HG02571 (cell line): Measurements from ENCODE around the gene FDXR.

Experiments
- ATAC-seq: cut with Tn5 transposase; IDR thresholded peaks from one replicate; pipeline ENCODE4 v1.9.1; 2021; ENCODE audit warnings: mild to moderate bottlenecking, moderate library complexity; ENCODE audit not compliant: unreplicated experiment

FDXR gene

DNA sequence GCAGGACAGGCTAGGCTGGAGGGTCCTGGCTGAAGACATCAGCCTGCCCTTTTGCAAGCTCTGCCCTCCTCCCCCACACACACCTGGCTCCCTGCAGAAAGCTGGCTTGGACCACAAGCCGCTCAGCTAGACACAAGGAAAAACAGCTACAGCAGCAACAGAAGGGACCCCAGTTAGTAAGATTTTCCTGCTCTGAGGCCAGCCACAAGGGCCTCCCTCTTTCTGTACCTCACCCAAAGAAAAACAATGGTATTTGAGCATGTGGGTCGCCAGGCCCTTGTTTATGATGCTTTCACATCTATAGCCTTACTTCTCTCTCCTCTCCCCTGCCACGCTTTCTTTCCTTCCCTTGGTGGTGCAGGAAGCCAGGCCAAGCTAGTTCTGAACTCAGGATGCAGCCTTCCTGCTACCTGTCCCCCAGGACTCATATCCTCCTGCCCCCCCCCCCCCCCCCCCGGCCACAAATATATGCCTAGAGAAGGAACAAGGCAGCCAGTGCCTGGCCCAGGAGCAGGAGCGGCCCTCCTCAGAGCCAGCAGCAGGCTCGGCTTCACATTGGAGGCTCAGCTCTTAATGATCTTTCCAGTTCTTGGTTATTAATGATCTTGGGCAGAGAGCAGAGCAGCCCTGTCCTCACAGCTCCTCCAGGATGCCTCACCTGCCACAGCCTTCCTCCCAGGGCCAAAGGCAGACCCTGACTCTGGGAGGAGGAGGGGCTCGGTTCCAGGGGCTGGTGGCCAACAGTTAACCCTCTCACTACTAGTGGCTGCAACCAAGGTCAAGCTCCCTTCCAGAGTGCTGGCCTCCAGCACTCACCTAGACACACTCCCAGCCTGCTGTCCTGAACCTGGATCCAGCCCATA, 32.6 kb downstream of the FDXR start:
- no peak for ATAC-seq

DNA sequence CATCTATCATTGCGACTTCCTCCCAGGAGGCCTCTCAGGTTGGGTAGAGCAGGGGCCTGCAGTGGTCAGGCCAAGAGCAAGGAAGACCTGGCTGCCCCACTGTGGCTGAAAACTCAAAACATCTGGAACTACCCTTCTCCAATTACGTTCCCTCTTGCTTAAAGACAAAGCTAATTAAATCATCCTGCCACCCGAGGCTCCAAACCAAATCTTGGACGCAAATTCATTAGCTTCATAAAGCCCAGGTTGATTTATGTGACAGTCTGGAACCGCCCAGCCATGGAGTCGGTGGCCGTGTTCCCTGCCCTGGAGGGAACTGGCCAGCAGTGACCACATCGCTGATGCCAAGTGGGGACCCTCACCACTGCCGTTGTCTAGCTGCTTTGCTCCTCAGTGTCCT, 34.5 kb downstream of the FDXR start:
- no peak for ATAC-seq

- ATAC-seq, result no peak
Measured at GRCh38 chr17:74836691-74837467, 35.9 kb downstream of the FDXR start.

DNA sequence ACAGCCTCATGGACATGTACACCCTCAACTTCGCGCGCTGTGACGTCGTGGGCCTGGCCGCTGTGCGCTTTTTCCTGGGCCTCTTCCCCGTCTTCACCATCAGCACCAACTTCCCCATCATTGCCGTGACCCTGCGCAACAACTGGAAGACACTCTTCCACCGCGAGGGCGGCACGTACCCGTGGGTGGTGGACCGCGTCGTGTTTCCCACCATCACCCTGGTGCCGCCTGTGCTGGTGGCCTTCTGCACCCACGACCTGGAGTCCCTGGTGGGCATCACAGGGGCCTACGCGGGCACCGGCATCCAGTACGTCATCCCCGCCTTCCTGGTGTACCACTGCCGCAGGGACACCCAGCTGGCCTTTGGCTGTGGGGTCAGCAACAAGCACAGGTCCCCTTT, 36.6 kb downstream of the FDXR start:
- no peak for ATAC-seq

GRCh38 chr17:74833501-74834377, 39.1 kb downstream of the FDXR start:
- no peak for ATAC-seq

GRCh38 chr17:74832421-74832820, 40.4 kb downstream of the FDXR start:
- ATAC-seq, result no peak

GRCh38 chr17:74831444-74832146, 41.2 kb downstream of the FDXR start:
- no peak for ATAC-seq

DNA sequence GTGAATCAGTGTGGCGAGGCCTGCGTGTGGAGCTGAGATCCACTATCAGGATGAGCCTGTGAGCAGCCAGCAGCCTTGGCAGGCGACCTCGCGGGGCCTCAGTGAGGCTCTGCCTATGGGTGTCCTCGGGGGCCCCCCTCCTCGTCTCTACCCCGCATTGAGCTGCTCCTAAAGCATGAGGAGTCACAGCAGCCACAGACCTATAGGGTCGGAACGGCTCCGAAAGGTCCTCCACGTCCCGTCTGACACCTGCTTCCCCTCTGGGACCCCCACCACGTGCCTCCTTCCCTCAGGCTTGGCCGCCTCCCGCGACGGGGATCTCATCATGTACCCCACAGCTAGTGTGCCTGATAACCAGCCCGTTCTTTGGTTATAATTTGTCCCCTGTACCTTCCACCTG, 41.9 kb downstream of the FDXR start:
- ATAC-seq, result no peak

GRCh38 chr17:74827800-74828199, 45.0 kb downstream of the FDXR start:
- ATAC-seq, result no peak

DNA sequence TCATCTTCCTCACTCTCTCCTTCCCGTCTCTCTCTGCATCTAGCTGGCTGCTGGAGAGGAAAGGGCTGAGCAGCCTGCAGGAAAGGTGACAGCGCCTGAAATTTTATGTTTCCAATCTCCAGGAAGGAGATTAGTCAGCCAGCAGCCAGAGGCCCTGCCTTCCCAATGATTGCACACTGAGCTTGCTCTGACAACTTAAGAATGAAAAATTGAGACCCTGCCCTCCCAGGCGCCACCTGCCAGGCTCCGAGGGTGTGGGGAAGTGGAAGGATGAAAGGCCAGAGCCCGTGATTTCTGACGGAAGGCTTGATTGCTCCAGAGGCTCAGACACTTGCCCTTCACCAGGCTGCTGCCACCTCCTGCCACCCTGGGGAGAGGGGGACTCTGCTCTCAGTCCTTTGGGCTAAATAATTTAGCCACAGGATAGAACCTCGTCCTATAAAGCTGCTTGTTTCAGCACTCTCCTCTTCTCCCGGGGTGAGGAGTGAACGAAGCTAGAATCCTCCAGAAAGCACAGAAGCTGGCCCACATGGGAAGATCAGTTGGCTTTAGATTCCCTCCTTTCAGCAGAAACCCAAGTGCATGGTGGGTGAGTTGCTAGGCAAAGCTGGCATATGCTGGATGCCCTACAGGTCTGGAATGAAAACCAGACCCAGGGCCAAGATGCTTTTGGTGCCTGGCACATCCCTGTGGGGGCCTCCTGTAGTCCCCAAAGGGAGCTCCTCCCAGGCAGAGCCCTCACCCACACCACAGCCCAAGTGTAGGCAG, 46.7 kb downstream of the FDXR start:
- ATAC-seq, result no peak

- ATAC-seq, result no peak
Measured at GRCh38 chr17:74824961-74825627, 47.7 kb downstream of the FDXR start.

DNA sequence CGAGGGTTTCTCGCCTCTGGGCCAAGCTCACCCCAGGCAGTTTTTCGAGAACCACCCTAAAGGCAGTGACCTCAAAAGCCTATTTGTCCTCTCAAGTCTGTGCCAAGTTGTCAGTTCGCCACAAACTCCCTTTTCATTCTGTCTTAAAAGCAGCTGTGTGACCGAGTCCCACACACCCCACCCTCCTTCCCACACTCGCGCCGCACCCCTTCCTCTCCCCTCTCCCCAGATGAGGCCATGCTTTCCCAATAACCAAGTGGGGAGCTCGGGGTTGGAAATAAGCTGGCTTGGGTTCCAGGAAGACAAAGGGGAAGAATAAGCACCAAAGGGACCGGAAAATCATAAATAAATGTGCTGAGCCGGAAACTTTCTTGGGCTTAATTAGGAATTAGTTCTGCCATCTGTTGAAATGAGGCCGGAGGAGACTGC, 49.8 kb downstream of the FDXR start:
- ATAC-seq, result no peak

DNA sequence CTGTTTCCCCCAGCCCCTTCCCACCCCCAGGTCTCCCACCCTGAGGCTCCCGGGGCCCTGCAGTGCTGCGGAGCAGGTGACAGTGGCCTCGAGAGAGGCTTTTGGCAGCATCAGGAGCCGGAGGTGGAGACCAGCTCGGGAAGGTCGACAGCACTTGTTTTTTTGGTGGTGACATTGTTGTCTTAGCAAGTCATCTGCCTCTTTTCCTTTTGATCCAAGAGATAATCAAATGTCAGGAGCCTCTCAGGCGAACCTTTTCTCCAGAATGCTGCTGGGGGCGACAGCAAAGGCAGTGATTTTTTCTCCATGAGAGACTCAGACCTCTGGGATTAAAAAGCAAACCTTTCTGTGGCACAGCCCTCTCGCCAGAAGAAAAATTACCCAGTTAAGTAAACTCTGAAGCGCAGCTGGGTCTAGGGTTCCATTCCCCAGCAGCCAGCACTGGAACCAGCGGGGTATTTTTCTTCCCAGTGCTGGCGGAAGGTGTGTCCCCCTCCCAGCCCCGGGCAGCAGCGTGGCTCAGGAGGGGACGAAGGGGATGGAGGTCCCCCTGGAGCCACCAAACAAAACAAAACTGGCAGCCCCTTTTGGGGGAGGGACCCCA, 50.4 kb downstream of the FDXR start:
- no peak for ATAC-seq

DNA sequence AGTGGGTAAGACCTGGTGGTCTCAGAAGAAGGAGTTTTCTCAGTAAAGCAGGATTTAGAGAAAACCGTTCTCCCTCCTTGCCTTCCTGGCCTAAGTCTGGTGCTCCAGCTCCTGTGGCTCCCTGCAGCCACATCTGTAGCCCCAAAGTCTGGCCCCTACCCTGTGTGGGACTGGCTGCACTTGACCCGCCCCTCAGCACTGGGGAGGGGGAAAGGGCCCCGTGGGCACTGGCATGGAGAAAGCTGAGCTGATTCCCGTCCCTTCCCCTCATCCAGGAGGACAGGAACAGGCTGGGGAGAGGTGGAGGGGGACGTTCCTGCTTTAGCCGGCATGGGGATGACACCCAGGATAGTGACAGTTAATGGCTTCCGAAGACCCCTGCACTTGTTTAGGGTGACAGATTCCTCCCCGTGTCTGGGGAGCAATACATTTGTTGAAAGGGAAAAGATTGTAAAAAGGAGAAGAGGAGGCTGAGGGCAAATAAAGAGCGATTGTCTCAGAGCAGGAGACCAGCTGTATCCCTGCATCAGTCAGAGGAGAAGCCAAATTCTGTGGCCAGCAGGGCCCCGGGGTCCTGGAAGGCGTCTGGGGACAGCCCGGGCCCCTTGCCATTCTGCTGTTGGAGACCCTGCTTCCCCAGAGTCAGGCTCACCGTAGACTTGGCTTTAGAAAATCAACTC, 51.0 kb downstream of the FDXR start:
- no peak for ATAC-seq

GRCh38 chr17:74819801-74820436, 52.9 kb downstream of the FDXR start:
- ATAC-seq, result no peak

- no peak for ATAC-seq
Measured at GRCh38 chr17:74818291-74818938, 54.4 kb downstream of the FDXR start.

DNA sequence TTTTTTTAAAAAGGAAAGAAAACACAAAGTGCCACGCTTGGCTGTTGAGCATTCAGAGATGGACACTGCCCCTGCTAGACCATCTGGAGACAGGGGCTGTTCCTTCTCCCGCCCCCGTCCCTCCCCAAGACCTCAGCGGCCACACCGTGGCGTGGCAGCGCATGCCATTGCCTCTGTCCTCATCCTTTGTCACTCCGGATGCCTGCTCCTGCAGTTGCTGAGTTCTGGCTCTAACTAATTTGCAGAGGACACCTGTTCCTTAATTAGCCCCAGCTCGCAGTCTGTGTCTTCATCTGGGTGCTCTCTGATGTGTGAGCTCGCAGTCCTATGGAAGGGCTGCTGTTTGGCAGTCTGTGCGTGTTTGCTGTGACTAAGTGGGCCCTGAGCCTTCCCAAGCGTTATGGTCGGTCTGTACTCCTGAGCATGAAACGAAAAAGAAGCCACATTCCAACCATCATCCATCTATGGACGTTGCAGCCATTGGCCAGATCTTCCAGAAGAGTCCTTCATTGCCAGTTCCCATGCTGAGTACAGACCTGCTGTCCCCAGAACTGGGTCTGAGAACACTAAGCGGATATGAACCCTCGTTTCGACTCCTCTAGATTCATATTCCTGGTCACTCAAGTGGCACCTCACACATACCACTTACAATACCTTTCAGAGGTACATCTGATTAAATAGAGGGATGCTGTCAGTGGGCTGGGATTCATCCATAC, 55.7 kb downstream of the FDXR start:
- ATAC-seq, result no peak
